Spinal cord (tissue), 10 donors: Measurements from ENCODE around the gene RFX8. TPM values are rescaled to one million over a fixed set of nuclear protein-coding genes. Genes with fewer than 3 reads are reported as not detected.

Experiments used
- DNase-seq, 6 donors: peaks; one replicate each; pipeline versions ENCODE4 v3.0.0 to v3.0.0-alpha.2; 2013 to 2015; ENCODE audit warnings: low spot score in 6 of 6, low read depth in 4 of 6
- H3K27ac ChIP-seq: one replicate; pipeline ENCODE4 v1.5.1; 2013; ENCODE audit warnings: low read depth, low read length, control low read depth
- H3K27me3 ChIP-seq: one replicate; pipeline ENCODE4 v1.6.1; 2013; ENCODE audit warnings: low read length; ENCODE audit not compliant: control insufficient read depth, insufficient read depth
- H3K36me3 ChIP-seq: one replicate; pipeline ENCODE4 v1.6.1; 2013; ENCODE audit warnings: low read length; ENCODE audit not compliant: control insufficient read depth, insufficient read depth
- H3K4me1 ChIP-seq: one replicate; pipeline ENCODE4 v1.6.1; 2013; ENCODE audit warnings: low read length; ENCODE audit not compliant: control insufficient read depth, insufficient read depth
- H3K4me3 ChIP-seq: one replicate; pipeline ENCODE4 v1.5.1; 2013; ENCODE audit warnings: low read depth, low read length, control low read depth
- H3K9me3 ChIP-seq: one replicate; pipeline ENCODE4 v1.6.1; 2013; ENCODE audit warnings: low read length; ENCODE audit not compliant: control insufficient read depth, insufficient read depth
- WGBS: methylation state at CpG from one replicate; pipeline ENCODE4 v1.1.5; 2013; ENCODE audit warnings: missing lambda C conversion rate; ENCODE audit not compliant: insufficient coverage; 5-methylcytosine and 5-hydroxymethylcytosine counted together
- polyA plus RNA-seq, 2 donors: library from polyadenylated mRNA; unstranded; fragments of 120-200 nt; gene quantifications; one replicate each; pipeline ENCODE4 v1.2.1, GENCODE V29; 2013; ENCODE audit not compliant: insufficient read length in 2 of 2
- total RNA-seq, 2 donors: library from RNA; depleted of rRNA in 1 of 2; stranded (reverse); fragments of 120-200 nt in 1 of 2; fragments of >200 nt in 1 of 2; gene quantifications; one replicate each; pipeline versions ENCODE4 v1.2.3 to v1.2.4, GENCODE V29; 2013 to 2014
- donor health status: healthy.

Gene RFX8
- total and polyA plus RNA-seq, 4 donors = 0.66 to 1.4 (median 1.1) TPM

GRCh38 chr2:101396316-101396717 lies 78.6 kb downstream of the RFX8 start:
- WGBS = 100% methylated on average over 1 of the region's 2 CpGs
- Histone ChIP-seq H3K9me3 (no peaks in the 10 kb centered on the region), H3K4me3 (no peak overlapping the region), H3K27ac (no peak overlapping the region), H3K4me1 (peaks cover 5% of the 10 kb centered on the region), H3K27me3 (peaks cover 3% of the 10 kb centered on the region), H3K36me3 (no peaks in the 10 kb centered on the region)
- DNase-seq = no peak

GRCh38 chr2:101395545-101396315 lies 79.2 kb downstream of the RFX8 start:
- no peak overlapping the region for H3K4me3 ChIP-seq
- H3K4me1 ChIP-seq = peaks cover 3% of the 10 kb centered on the region
- DNase-seq = no peak
- no peaks in the 10 kb centered on the region for H3K36me3 ChIP-seq
- 95% methylated on average over 4 of the region's 6 CpGs for WGBS
- H3K9me3 ChIP-seq = no peaks in the 10 kb centered on the region
- H3K27me3 ChIP-seq = peaks cover 3% of the 10 kb centered on the region
- H3K27ac ChIP-seq = no peak overlapping the region

- DNase-seq = no peak
- Histone ChIP-seq H3K36me3 (no peaks in the 10 kb centered on the region), H3K4me1 (peaks cover 12% of the 10 kb centered on the region), H3K9me3 (no peaks in the 10 kb centered on the region), H3K4me3 (no peak overlapping the region), H3K27ac (no peak overlapping the region), H3K27me3 (peaks cover 36% of the 10 kb centered on the region)
- WGBS = no CpG with 5 or more reads among the region's 4 CpGs
These were observed 86.7 kb downstream of the RFX8 start for GRCh38 chr2:101388232-101388631.

GRCh38 chr2:101387151-101387834 lies 87.6 kb downstream of the RFX8 start, which contains the start of gene CREG2:
Gene CREG2, minus strand, starts transcription at chr2:101387503. Its CDS starts 46 bp downstream, at chr2:101387457.
- H3K9me3 ChIP-seq = no peaks in the 10 kb centered on the region
- no peaks in the 10 kb centered on the region for H3K36me3 ChIP-seq
- peak within 1 kb of the TSS; percentile 38 for H3K4me3 ChIP-seq
- H3K27me3 ChIP-seq = peaks cover 36% of the 10 kb centered on the region
- DNase-seq = peak in 4 of 6 donors; percentile 52 to 90 (median 72)
- peaks cover 12% of the 10 kb centered on the region for H3K4me1 ChIP-seq
- no peak within 1 kb of the TSS for H3K27ac ChIP-seq
- whole genome bisulfite sequencing = under 1% methylated on average over 75 of the region's 79 CpGs

GRCh38 chr2:101386599-101387150 lies 88.2 kb downstream of the RFX8 start:
- peak overlapping the region; percentile 33 for H3K4me3 ChIP-seq
- H3K4me1 ChIP-seq = peaks cover 12% of the 10 kb centered on the region
- WGBS = 2% methylated on average over 45 of the region's 45 CpGs
- peaks cover 36% of the 10 kb centered on the region for H3K27me3 ChIP-seq
- DNase-seq = peak in 2 of 6 donors; percentile 17 to 55
- no peak overlapping the region for H3K27ac ChIP-seq
- no peaks in the 10 kb centered on the region for H3K36me3 ChIP-seq
- no peaks in the 10 kb centered on the region for H3K9me3 ChIP-seq

GRCh38 chr2:101383016-101383541 lies 91.8 kb downstream of the RFX8 start:
- WGBS = 66% methylated on average over 6 of the region's 7 CpGs
- Histone ChIP-seq H3K27ac (no peak overlapping the region), H3K4me1 (peaks cover 12% of the 10 kb centered on the region), H3K4me3 (no peak overlapping the region), H3K27me3 (peaks cover 28% of the 10 kb centered on the region), H3K36me3 (no peaks in the 10 kb centered on the region), H3K9me3 (no peaks in the 10 kb centered on the region)
- DNase-seq = no peak

- Histone ChIP-seq H3K27ac (no peak overlapping the region), H3K4me3 (no peak overlapping the region), H3K36me3 (no peaks in the 10 kb centered on the region), H3K9me3 (no peaks in the 10 kb centered on the region), H3K4me1 (peaks cover 7% of the 10 kb centered on the region), H3K27me3 (peaks cover 22% of the 10 kb centered on the region)
- DNase-seq = no peak
- WGBS = 58% methylated on average over 2 of the region's 2 CpGs
These were observed 92.5 kb downstream of the RFX8 start for GRCh38 chr2:101382442-101382841.

GRCh38 chr2:101380376-101380775 lies 94.5 kb downstream of the RFX8 start:
- peaks cover 7% of the 10 kb centered on the region for H3K27me3 ChIP-seq
- no peak overlapping the region for H3K27ac ChIP-seq
- 91% methylated on average over 11 of the region's 11 CpGs for WGBS
- H3K9me3 ChIP-seq = no peaks in the 10 kb centered on the region
- H3K36me3 ChIP-seq = no peaks in the 10 kb centered on the region
- DNase-seq = no peak
- no peak overlapping the region for H3K4me3 ChIP-seq
- H3K4me1 ChIP-seq = no peaks in the 10 kb centered on the region

GRCh38 chr2:101379091-101379490 lies 95.8 kb downstream of the RFX8 start:
- Histone ChIP-seq H3K27ac (no peak overlapping the region), H3K9me3 (no peaks in the 10 kb centered on the region), H3K36me3 (no peaks in the 10 kb centered on the region), H3K27me3 (peaks cover 2% of the 10 kb centered on the region), H3K4me3 (no peak overlapping the region), H3K4me1 (no peaks in the 10 kb centered on the region)
- WGBS = 100% methylated on average over 1 of the region's 2 CpGs
- DNase-seq = no peak
